ENCODE measurements around the gene WDR27.

WDR27 gene

DNA sequence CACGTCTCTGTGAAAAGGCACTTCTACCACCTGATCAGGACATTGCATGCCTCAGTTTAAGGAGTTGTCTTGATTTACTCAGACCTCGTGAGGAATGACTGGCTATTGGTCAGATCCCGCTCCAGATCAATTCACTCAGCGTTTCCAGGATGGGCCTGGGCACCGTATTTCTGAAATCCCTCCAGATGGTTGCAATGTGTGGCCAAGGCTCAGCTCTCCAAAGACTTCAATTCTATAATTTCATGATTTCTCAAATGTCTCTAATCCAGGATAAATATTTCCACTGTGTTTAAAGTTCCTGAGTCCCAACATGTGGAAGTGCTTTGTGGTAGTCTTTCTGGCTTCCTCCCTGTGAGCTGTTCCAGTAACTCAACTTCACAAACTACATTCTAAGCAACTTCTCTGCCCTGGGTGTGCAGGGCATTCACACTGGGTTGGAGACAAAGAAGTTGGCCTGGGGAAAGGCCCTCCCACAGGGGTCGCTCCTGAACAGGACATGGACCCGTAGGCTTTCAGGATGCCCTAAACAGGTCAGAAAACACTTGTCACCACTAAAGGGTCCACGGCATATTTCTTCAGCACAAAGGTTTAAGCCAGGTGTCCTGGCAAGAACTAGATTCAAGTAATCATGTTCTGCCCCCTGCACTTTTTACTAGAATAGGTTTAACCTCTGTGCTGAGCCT lies 212.1 kb downstream of the WDR27 start:
- Histone ChIP-seq H3K27ac (ENCODE audit: low read length) (no peak overlapping the region), H3K36me3 (ENCODE audit: insufficient read depth, low read length) (no peaks in the 10 kb centered on the region), H3K4me3 (ENCODE audit: low read depth in 1 of 2, low read length in 2 of 2) (no peak overlapping the region), H3K27me3 (ENCODE audit: insufficient read depth, low read length, poor library complexity) (no peaks in the 10 kb centered on the region), H3K9ac (ENCODE audit: low read depth, low read length) (no peak overlapping the region), H3K4me2 (ENCODE audit: insufficient read depth, low read length) (no peak overlapping the region), H2AFZ (ENCODE audit: low read depth, low read length) (no peak overlapping the region), H3K9me3 (ENCODE audit: insufficient read depth, low read length, severe bottlenecking) (no peaks in the 10 kb centered on the region), H3K79me2 (ENCODE audit: insufficient read depth, low read length) (no peaks in the 10 kb centered on the region), H3K4me1 (ENCODE audit: insufficient read depth, low read length) (no peaks in the 10 kb centered on the region), H4K20me1 (ENCODE audit: insufficient read depth, low read length) (no peaks in the 10 kb centered on the region)
- ATAC-seq (ENCODE audit: insufficient read depth, low read depth) (no peak), DNase-seq (no peak)
- TF ChIP-seq CTCF (IDR thresholded peaks at IDR 0.05; ENCODE audit: borderline replicate concordance, extremely low read depth, low read length, poor library complexity, severe bottlenecking) = no peak
- TF ChIP-seq EZH2 (IDR thresholded peaks at IDR 0.05; ENCODE audit: borderline replicate concordance, low read depth, low read length, severe bottlenecking) = no peak

- no peaks in the 10 kb centered on the region for H3K79me2 ChIP-seq (ENCODE audit: insufficient read depth, low read length)
- no peaks in the 10 kb centered on the region for H4K20me1 ChIP-seq (ENCODE audit: insufficient read depth, low read length)
- H3K27ac ChIP-seq (ENCODE audit: low read length) = no peak overlapping the region
- no peak for ATAC-seq (ENCODE audit: insufficient read depth, low read depth)
- no peak overlapping the region for H3K4me3 ChIP-seq (ENCODE audit: low read depth in 1 of 2, low read length in 2 of 2)
- H3K27me3 ChIP-seq (ENCODE audit: insufficient read depth, low read length, poor library complexity) = no peaks in the 10 kb centered on the region
- no peak for DNase-seq
- H3K4me1 ChIP-seq (ENCODE audit: insufficient read depth, low read length) = no peaks in the 10 kb centered on the region
- H3K9me3 ChIP-seq (ENCODE audit: insufficient read depth, low read length, severe bottlenecking) = no peaks in the 10 kb centered on the region
- no peaks in the 10 kb centered on the region for H3K36me3 ChIP-seq (ENCODE audit: insufficient read depth, low read length)
- TF ChIP-seq EZH2 (IDR thresholded peaks at IDR 0.05; ENCODE audit: borderline replicate concordance, low read depth, low read length, severe bottlenecking) (no peak), CTCF (IDR thresholded peaks at IDR 0.05; ENCODE audit: borderline replicate concordance, extremely low read depth, low read length, poor library complexity, severe bottlenecking) (no peak)
- no peak overlapping the region for H3K9ac ChIP-seq (ENCODE audit: low read depth, low read length)
- no peak overlapping the region for H3K4me2 ChIP-seq (ENCODE audit: insufficient read depth, low read length)
- H2AFZ ChIP-seq (ENCODE audit: low read depth, low read length) = no peak overlapping the region
Measured at GRCh38 chr6:169487579-169488436, 214.0 kb downstream of the WDR27 start.

DNA sequence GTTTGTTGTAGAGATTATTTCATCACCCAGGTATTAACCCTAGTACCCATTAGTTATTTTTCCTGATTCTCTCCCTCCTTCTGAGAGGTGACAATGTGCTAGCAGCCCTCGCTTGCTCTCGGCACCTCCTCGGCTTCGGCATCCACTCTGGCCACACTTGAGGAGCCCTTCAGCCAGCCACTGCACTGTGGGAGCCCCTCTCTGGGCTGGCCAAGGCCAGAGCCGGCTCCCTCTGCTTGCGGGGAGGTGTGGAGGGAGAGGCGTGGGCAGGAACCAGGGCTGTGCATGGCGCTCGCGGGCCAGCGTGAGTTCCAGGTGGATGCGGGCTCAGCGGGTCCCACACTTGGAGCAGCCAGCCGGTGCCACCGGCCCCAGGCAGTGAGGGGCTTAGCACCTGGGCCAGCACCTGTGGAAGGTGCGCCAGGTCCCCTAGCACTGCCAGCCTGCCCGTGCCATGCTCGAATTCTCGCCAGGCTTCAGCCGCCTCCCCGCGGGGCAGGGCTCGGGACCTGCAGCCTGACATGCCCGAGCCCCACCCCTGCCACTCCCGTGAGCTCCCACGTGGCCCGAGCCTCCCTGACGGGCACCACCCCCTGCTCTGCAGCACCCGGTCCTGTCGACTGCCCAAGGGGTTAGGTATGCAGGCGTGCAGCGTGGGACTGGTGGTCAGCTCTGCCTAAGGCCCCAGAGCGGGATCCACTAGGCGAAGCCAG lies 221.9 kb downstream of the WDR27 start:
- Histone ChIP-seq H4K20me1 (ENCODE audit: insufficient read depth, low read length) (no peaks in the 10 kb centered on the region), H3K27ac (ENCODE audit: low read length) (no peak overlapping the region), H3K9ac (ENCODE audit: low read depth, low read length) (no peak overlapping the region), H2AFZ (ENCODE audit: low read depth, low read length) (no peak overlapping the region), H3K27me3 (ENCODE audit: insufficient read depth, low read length, poor library complexity) (no peaks in the 10 kb centered on the region), H3K4me1 (ENCODE audit: insufficient read depth, low read length) (no peaks in the 10 kb centered on the region), H3K4me3 (ENCODE audit: low read depth in 1 of 2, low read length in 2 of 2) (no peak overlapping the region), H3K36me3 (ENCODE audit: insufficient read depth, low read length) (no peaks in the 10 kb centered on the region), H3K9me3 (ENCODE audit: insufficient read depth, low read length, severe bottlenecking) (peaks cover 4% of the 10 kb centered on the region), H3K4me2 (ENCODE audit: insufficient read depth, low read length) (no peak overlapping the region), H3K79me2 (ENCODE audit: insufficient read depth, low read length) (no peaks in the 10 kb centered on the region)
- ATAC-seq (ENCODE audit: insufficient read depth, low read depth) = no peak
- TF ChIP-seq EZH2 (IDR thresholded peaks at IDR 0.05; ENCODE audit: borderline replicate concordance, low read depth, low read length, severe bottlenecking) = no peak
- TF ChIP-seq CTCF (IDR thresholded peaks at IDR 0.05; ENCODE audit: borderline replicate concordance, extremely low read depth, low read length, poor library complexity, severe bottlenecking) = no peak
- DNase-seq = no peak

Measured in DND-41 (cell line).